WTC11 (cell line): Measurements from ENCODE around the gene PTGER1. TPM values are rescaled to one million over a fixed set of nuclear protein-coding genes. Genes with fewer than 3 reads are reported as not detected.

ENCODE experiments used
- ATAC-seq: fragments of 200-7000 bp; cut with Tn5 transposase; 2 replicates; pipeline ENCODE4 v1.10.0; 2021; ENCODE audit warnings: mild to moderate bottlenecking, moderate library complexity
- CTCF ChIA-PET: fragments of 300-600 bp; sonication (Branson Sonifier 250); formaldehyde crosslinking; loops from one replicate; lab custom pipeline; 2021; ENCODE audit warnings: antibody characterized with exemption; lab: Charles Lee
- POLR2A ChIA-PET: fragments of 350-600 bp; sonication (Branson Sonifier 250); formaldehyde crosslinking; loops from one replicate; lab custom pipeline; 2021; ENCODE audit warnings: antibody characterized with exemption; lab: Charles Lee
- DNase-seq: peaks from one replicate; pipeline ENCODE4 v3.0.0; 2021; ENCODE audit warnings: low spot score
- H3K27ac Mint-ChIP-seq: 2 replicates; pipeline ENCODE4 v1.8.0; 2021; ENCODE audit warnings: mixed read lengths
- H3K27me3 Mint-ChIP-seq: 2 replicates; pipeline ENCODE4 v1.8.0; 2021; ENCODE audit warnings: low read depth, mild to moderate bottlenecking, moderate library complexity, mixed read lengths
- H3K36me3 Mint-ChIP-seq: 2 replicates; pipeline ENCODE4 v1.8.0; 2021; ENCODE audit warnings: mixed read lengths
- H3K4me1 Mint-ChIP-seq: 2 replicates; pipeline ENCODE4 v1.8.0; 2022; ENCODE audit warnings: mixed read lengths
- H3K4me3 Mint-ChIP-seq: 2 replicates; pipeline ENCODE4 v1.8.0; 2021; ENCODE audit warnings: mild to moderate bottlenecking, moderate library complexity, mixed read lengths
- H3K9me3 Mint-ChIP-seq: 2 replicates; pipeline ENCODE4 v1.8.0; 2021; ENCODE audit warnings: mixed read lengths
- CDX4 ChIP-seq: fragments of 250-450 bp; sonication (Bioruptor Pico); IDR thresholded peaks from 2 replicates; pipeline ENCODE4 v1.9.0; 2021; ENCODE audit warnings: moderate library complexity, mild to moderate bottlenecking, inconsistent platforms, borderline replicate concordance
- ESRRA ChIP-seq: sonication (generic); formaldehyde crosslinking; IDR thresholded peaks from 2 replicates; pipeline ENCODE4 v1.8.1; 2022; ENCODE audit warnings: mild to moderate bottlenecking, missing genetic modification reagents, borderline replicate concordance
- FOXJ3 ChIP-seq: sonication (generic); formaldehyde crosslinking; IDR thresholded peaks from 2 replicates; pipeline ENCODE4 v1.9.0; 2021; ENCODE audit warnings: missing genetic modification reagents, mild to moderate bottlenecking, borderline replicate concordance
- GTF2I ChIP-seq: fragments of 250-450 bp; sonication (Bioruptor Pico); conservative IDR thresholded peaks from 2 replicates; pipeline ENCODE4 v1.4.0; 2021; ENCODE audit warnings: mild to moderate bottlenecking
- HMGXB4 ChIP-seq: sonication (generic); formaldehyde crosslinking; IDR thresholded peaks from 2 replicates; pipeline ENCODE4 v1.8.1; 2023; ENCODE audit warnings: mild to moderate bottlenecking, moderate library complexity, missing genetic modification reagents
- JAZF1 ChIP-seq: fragments of 250-450 bp; sonication (Bioruptor Pico); IDR thresholded peaks from 2 replicates; pipeline ENCODE4 v1.9.0; 2021; ENCODE audit warnings: moderate library complexity, mild to moderate bottlenecking, inconsistent platforms
- JUN ChIP-seq: sonication (generic); formaldehyde crosslinking; IDR thresholded peaks from 2 replicates; pipeline ENCODE4 v1.8.0; 2023; ENCODE audit warnings: mild to moderate bottlenecking, missing genetic modification reagents
- KAT7 ChIP-seq: sonication (generic); formaldehyde crosslinking; IDR thresholded peaks from 2 replicates; pipeline ENCODE4 v1.8.1; 2023; ENCODE audit warnings: missing genetic modification reagents, mild to moderate bottlenecking, borderline replicate concordance
- OVOL2 ChIP-seq: fragments of 250-450 bp; sonication (Bioruptor Pico); IDR thresholded peaks from 2 replicates; pipeline ENCODE4 v1.9.0; 2021; ENCODE audit warnings: mild to moderate bottlenecking, borderline replicate concordance
- RORB ChIP-seq: fragments of 250-450 bp; sonication (Bioruptor Pico); IDR thresholded peaks from 2 replicates; pipeline ENCODE4 v1.9.0; 2021; ENCODE audit warnings: mild to moderate bottlenecking
- SP1 ChIP-seq: sonication (generic); formaldehyde crosslinking; conservative IDR thresholded peaks from 2 replicates; pipeline ENCODE4 v1.8.1; 2022; ENCODE audit warnings: missing genetic modification reagents
- STAT6 ChIP-seq: sonication (generic); formaldehyde crosslinking; conservative IDR thresholded peaks from 2 replicates; pipeline ENCODE4 v1.8.1; 2023; ENCODE audit warnings: mild to moderate bottlenecking, low read depth, missing genetic modification reagents, moderate library complexity
- TP53 ChIP-seq: sonication (generic); formaldehyde crosslinking; IDR thresholded peaks from 2 replicates; pipeline ENCODE4 v1.8.1; 2023; ENCODE audit warnings: mild to moderate bottlenecking, missing genetic modification reagents
- ZNF317 ChIP-seq: sonication (generic); formaldehyde crosslinking; IDR thresholded peaks from 2 replicates; pipeline ENCODE4 v1.8.1; 2023; ENCODE audit warnings: low read depth, mild to moderate bottlenecking, moderate library complexity, missing genetic modification reagents, borderline replicate concordance
- ZNF532 ChIP-seq: fragments of 250-450 bp; sonication (Bioruptor Pico); IDR thresholded peaks from 2 replicates; pipeline ENCODE4 v1.9.0; 2021; ENCODE audit warnings: mild to moderate bottlenecking, borderline replicate concordance
- total RNA-seq: library from RNA; stranded (reverse); gene quantifications from 3 replicates; pipeline ENCODE4 v1.2.3, GENCODE V29; 2021
- TF ChIP-seq, protein P1 (sequence below): fragments of 250-450 bp; sonication (Bioruptor Pico); IDR thresholded peaks from 2 replicates; pipeline ENCODE4 v1.9.0; 2021; ENCODE audit warnings: mild to moderate bottlenecking
- TF ChIP-seq, protein P2 (sequence below): sonication (generic); formaldehyde crosslinking; IDR thresholded peaks from 2 replicates; pipeline ENCODE4 v1.8.1; 2023; ENCODE audit warnings: mild to moderate bottlenecking, missing genetic modification reagents
- TF ChIP-seq, protein P3 (sequence below): sonication (generic); formaldehyde crosslinking; IDR thresholded peaks from 2 replicates; pipeline ENCODE4 v1.8.1; 2023; ENCODE audit warnings: mild to moderate bottlenecking, missing genetic modification reagents

Gene PTGER1
- total RNA-seq, 1 experiment from 2014 or later: 0.68 TPM

DNA sequence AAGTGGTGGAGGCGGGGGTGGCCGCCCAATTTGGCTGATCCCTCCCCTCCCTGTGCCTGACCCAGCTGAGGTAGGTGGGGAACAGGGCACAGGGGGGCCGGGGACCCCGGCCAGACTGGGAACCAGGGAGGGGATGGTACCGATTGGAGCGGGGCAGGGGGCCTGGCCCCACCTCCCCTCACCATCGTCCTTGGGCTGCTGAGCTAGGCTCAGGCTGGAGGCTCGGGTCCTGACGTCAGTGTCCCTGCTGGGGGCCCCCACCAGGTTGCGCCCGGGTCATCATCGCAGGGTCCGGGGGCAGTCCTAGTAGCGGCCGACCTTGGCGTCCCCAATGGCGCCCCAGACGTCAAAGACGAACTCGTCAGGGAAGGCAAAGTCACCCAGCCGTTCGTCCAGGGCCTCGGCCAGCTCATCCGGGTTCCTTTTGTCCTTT, 3.0 kb upstream of the PTGER1 start:
- DNase-seq: no peak
- H3K27me3 Mint-ChIP-seq: peaks cover 6% of the 10 kb centered on the region
- CTCF ChIA-PET: interaction anchor here (1.1 to 4.7 kb wide), 3 partner anchors 9 to 72 kb away, joined by 3 to 45 read pairs (median 4); no protein-coding TSS in a partner anchor
- H3K27ac Mint-ChIP-seq: no peak overlapping the region
- H3K9me3 Mint-ChIP-seq: no peaks in the 10 kb centered on the region
- no peak for ATAC-seq
- no peak for TF ChIP-seq FOXJ3 (CRISPR knock-in tag)
- no peak for TF ChIP-seq ZNF317 (CRISPR knock-in tag)
- TF ChIP-seq CDX4 (CRISPR knock-in tag): no peak
- TF ChIP-seq HMGXB4 (CRISPR knock-in tag): no peak
- no peak for TF ChIP-seq OVOL2 (CRISPR knock-in tag)
- no peak for TF ChIP-seq RORB (CRISPR knock-in tag)
- no peak for TF ChIP-seq TP53 (CRISPR knock-in tag)
- TF ChIP-seq, protein P1, sequence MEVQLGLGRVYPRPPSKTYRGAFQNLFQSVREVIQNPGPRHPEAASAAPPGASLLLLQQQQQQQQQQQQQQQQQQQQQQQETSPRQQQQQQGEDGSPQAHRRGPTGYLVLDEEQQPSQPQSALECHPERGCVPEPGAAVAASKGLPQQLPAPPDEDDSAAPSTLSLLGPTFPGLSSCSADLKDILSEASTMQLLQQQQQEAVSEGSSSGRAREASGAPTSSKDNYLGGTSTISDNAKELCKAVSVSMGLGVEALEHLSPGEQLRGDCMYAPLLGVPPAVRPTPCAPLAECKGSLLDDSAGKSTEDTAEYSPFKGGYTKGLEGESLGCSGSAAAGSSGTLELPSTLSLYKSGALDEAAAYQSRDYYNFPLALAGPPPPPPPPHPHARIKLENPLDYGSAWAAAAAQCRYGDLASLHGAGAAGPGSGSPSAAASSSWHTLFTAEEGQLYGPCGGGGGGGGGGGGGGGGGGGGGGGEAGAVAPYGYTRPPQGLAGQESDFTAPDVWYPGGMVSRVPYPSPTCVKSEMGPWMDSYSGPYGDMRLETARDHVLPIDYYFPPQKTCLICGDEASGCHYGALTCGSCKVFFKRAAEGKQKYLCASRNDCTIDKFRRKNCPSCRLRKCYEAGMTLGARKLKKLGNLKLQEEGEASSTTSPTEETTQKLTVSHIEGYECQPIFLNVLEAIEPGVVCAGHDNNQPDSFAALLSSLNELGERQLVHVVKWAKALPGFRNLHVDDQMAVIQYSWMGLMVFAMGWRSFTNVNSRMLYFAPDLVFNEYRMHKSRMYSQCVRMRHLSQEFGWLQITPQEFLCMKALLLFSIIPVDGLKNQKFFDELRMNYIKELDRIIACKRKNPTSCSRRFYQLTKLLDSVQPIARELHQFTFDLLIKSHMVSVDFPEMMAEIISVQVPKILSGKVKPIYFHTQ: no peak
- no peak for TF ChIP-seq JAZF1 (CRISPR knock-in tag)
- TF ChIP-seq JUN: no peak
- TF ChIP-seq SP1 (CRISPR knock-in tag): no peak
- TF ChIP-seq GTF2I (CRISPR knock-in tag): no peak
- TF ChIP-seq ESRRA (CRISPR knock-in tag): no peak
- peaks cover 11% of the 10 kb centered on the region; the same call in 1 of the 2 replicates for H3K36me3 Mint-ChIP-seq
- no peak overlapping the region for H3K4me3 Mint-ChIP-seq
- peaks cover 20% of the 10 kb centered on the region for H3K4me1 Mint-ChIP-seq
- POLR2A ChIA-PET: interaction anchor here (0.5 kb wide), 1 partner anchor 13 kb away, joined by 3 read pairs; no protein-coding TSS in a partner anchor

- Mint-ChIP-seq H3K27me3 (peaks cover 11% of the 10 kb centered on the region), H3K4me3 (no peak overlapping the region), H3K4me1 (peaks cover 24% of the 10 kb centered on the region), H3K9me3 (no peaks in the 10 kb centered on the region), H3K36me3 (peaks cover 11% of the 10 kb centered on the region; the same call in 1 of the 2 replicates), H3K27ac (no peak overlapping the region)
- ChIA-PET CTCF (interaction anchor here (0.7 to 4.7 kb wide), 4 partner anchors 8 to 71 kb away, joined by 3 to 45 read pairs (median 4); no protein-coding TSS in a partner anchor), POLR2A (interaction anchor here (0.5 to 0.6 kb wide), 2 partner anchors 13 to 21 kb away, joined by 3 to 6 read pairs; no protein-coding TSS in a partner anchor)
- DNase-seq: no peak
- no peak for ATAC-seq
- TF ChIP-seq KAT7 (no peak), ZNF532 (no peak), STAT6 (no peak)
- TF ChIP-seq, protein P2, sequence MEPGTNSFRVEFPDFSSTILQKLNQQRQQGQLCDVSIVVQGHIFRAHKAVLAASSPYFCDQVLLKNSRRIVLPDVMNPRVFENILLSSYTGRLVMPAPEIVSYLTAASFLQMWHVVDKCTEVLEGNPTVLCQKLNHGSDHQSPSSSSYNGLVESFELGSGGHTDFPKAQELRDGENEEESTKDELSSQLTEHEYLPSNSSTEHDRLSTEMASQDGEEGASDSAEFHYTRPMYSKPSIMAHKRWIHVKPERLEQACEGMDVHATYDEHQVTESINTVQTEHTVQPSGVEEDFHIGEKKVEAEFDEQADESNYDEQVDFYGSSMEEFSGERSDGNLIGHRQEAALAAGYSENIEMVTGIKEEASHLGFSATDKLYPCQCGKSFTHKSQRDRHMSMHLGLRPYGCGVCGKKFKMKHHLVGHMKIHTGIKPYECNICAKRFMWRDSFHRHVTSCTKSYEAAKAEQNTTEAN (CRISPR knock-in tag): no peak
- TF ChIP-seq, protein P3, sequence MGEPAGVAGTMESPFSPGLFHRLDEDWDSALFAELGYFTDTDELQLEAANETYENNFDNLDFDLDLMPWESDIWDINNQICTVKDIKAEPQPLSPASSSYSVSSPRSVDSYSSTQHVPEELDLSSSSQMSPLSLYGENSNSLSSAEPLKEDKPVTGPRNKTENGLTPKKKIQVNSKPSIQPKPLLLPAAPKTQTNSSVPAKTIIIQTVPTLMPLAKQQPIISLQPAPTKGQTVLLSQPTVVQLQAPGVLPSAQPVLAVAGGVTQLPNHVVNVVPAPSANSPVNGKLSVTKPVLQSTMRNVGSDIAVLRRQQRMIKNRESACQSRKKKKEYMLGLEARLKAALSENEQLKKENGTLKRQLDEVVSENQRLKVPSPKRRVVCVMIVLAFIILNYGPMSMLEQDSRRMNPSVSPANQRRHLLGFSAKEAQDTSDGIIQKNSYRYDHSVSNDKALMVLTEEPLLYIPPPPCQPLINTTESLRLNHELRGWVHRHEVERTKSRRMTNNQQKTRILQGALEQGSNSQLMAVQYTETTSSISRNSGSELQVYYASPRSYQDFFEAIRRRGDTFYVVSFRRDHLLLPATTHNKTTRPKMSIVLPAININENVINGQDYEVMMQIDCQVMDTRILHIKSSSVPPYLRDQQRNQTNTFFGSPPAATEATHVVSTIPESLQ (CRISPR knock-in tag): no peak
Observed at GRCh38 chr19:14477418-14478112, 2.4 kb upstream of the PTGER1 start.
